ENCODE data around the gene LZTR1.

DNA sequence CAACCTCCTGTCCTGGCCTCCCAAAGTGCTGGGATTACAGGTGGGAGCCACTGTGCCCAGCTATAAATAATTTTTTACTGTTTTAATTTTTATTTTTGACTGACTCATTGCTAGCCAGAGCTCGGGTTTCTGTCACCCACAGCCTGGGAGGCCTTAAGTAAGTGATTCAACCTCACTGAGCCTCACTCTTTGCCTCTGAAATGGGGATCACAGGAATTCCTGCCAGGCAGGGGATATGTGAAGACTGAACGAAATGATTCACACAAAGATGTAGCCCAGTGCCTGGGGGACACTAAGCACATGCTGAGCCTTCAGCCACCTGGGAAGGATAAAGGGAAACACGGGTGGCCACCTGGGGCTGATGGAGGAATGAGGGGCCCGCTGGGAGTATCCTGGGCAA is 59.8 kb downstream of the LZTR1 start:
- TF ChIP-seq TCF7L2 (IDR thresholded peaks at IDR 0.05; ENCODE audit: low read depth, low read length) (no peak), POLR2AphosphoS5 (IDR thresholded peaks at IDR 0.05; ENCODE audit: low read depth, low read length) (no peak)
- TF ChIP-seq, protein P1, sequence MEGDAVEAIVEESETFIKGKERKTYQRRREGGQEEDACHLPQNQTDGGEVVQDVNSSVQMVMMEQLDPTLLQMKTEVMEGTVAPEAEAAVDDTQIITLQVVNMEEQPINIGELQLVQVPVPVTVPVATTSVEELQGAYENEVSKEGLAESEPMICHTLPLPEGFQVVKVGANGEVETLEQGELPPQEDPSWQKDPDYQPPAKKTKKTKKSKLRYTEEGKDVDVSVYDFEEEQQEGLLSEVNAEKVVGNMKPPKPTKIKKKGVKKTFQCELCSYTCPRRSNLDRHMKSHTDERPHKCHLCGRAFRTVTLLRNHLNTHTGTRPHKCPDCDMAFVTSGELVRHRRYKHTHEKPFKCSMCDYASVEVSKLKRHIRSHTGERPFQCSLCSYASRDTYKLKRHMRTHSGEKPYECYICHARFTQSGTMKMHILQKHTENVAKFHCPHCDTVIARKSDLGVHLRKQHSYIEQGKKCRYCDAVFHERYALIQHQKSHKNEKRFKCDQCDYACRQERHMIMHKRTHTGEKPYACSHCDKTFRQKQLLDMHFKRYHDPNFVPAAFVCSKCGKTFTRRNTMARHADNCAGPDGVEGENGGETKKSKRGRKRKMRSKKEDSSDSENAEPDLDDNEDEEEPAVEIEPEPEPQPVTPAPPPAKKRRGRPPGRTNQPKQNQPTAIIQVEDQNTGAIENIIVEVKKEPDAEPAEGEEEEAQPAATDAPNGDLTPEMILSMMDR (IDR thresholded peaks at IDR 0.05), result no peak
- TF ChIP-seq, protein P2, sequence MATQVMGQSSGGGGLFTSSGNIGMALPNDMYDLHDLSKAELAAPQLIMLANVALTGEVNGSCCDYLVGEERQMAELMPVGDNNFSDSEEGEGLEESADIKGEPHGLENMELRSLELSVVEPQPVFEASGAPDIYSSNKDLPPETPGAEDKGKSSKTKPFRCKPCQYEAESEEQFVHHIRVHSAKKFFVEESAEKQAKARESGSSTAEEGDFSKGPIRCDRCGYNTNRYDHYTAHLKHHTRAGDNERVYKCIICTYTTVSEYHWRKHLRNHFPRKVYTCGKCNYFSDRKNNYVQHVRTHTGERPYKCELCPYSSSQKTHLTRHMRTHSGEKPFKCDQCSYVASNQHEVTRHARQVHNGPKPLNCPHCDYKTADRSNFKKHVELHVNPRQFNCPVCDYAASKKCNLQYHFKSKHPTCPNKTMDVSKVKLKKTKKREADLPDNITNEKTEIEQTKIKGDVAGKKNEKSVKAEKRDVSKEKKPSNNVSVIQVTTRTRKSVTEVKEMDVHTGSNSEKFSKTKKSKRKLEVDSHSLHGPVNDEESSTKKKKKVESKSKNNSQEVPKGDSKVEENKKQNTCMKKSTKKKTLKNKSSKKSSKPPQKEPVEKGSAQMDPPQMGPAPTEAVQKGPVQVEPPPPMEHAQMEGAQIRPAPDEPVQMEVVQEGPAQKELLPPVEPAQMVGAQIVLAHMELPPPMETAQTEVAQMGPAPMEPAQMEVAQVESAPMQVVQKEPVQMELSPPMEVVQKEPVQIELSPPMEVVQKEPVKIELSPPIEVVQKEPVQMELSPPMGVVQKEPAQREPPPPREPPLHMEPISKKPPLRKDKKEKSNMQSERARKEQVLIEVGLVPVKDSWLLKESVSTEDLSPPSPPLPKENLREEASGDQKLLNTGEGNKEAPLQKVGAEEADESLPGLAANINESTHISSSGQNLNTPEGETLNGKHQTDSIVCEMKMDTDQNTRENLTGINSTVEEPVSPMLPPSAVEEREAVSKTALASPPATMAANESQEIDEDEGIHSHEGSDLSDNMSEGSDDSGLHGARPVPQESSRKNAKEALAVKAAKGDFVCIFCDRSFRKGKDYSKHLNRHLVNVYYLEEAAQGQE (IDR thresholded peaks at IDR 0.05; ENCODE audit: insufficient read depth in 1 of 2, low read depth in 2 of 2, low read length in 1 of 2), result no peak

All from Panc1 (cell line).